GM18498 (cell line): ENCODE data around the gene BTN1A1.
"Not testable (repeated sequence)": the region's sequence is repeated elsewhere in the genome, so short reads cannot be mapped to it uniquely, and the experiment has no call there.

Experiments
- ATAC-seq: cut with Tn5 transposase; IDR thresholded peaks from one replicate; pipeline ENCODE4 v1.9.1; 2021; ENCODE audit warnings: mild to moderate bottlenecking, moderate library complexity; ENCODE audit not compliant: unreplicated experiment

Gene BTN1A1

GRCh38 chr6:26500102-26500501, at the start of gene BTN1A1:
Gene BTN1A1, plus strand, starts transcription at chr6:26500303. Its CDS starts 984 bp downstream, at chr6:26501287.
- no peak for ATAC-seq

GRCh38 chr6:26452631-26453235, 47.4 kb upstream of the BTN1A1 start:
- no peak for ATAC-seq

GRCh38 chr6:26454631-26455030, 45.5 kb upstream of the BTN1A1 start:
- no peak for ATAC-seq

GRCh38 chr6:26455357-26455970, 44.6 kb upstream of the BTN1A1 start:
- ATAC-seq, result no peak

- ATAC-seq, result peak; percentile 40
Observed at GRCh38 chr6:26457264-26457805, 42.8 kb upstream of the BTN1A1 start.

- ATAC-seq, result peak; percentile 96
Observed at GRCh38 chr6:26457806-26458688, 42.1 kb upstream of the BTN1A1 start, which contains the start of gene BTN2A1. Gene BTN2A1, plus strand, starts transcription at chr6:26457955. Its CDS starts 682 bp downstream, at chr6:26458637.

- no peak for ATAC-seq
Observed at GRCh38 chr6:26459023-26459810, 40.9 kb upstream of the BTN1A1 start.

GRCh38 chr6:26461353-26461752, 38.8 kb upstream of the BTN1A1 start:
- not testable (repeated sequence) for ATAC-seq

GRCh38 chr6:26464014-26464413, 36.1 kb upstream of the BTN1A1 start:
- ATAC-seq, result no peak

GRCh38 chr6:26464416-26465131, 35.5 kb upstream of the BTN1A1 start:
- ATAC-seq, result no peak

- ATAC-seq, result no peak
Observed at GRCh38 chr6:26465776-26466175, 34.3 kb upstream of the BTN1A1 start.

GRCh38 chr6:26468829-26469228, 31.3 kb upstream of the BTN1A1 start:
- no peak for ATAC-seq

GRCh38 chr6:26470643-26471042, 29.5 kb upstream of the BTN1A1 start:
- no peak for ATAC-seq

GRCh38 chr6:26471970-26472369, 28.1 kb upstream of the BTN1A1 start:
- no peak for ATAC-seq

GRCh38 chr6:26472549-26473290, 27.4 kb upstream of the BTN1A1 start:
- no peak for ATAC-seq

- ATAC-seq, result no peak
Observed at GRCh38 chr6:26473429-26473757, 26.7 kb upstream of the BTN1A1 start.

GRCh38 chr6:26473758-26474438, 26.2 kb upstream of the BTN1A1 start:
- ATAC-seq, result peak; percentile 92

GRCh38 chr6:26474439-26474881, 25.6 kb upstream of the BTN1A1 start:
- ATAC-seq, result no peak
